Hepatocyte (in vitro differentiated cells): Measurements from ENCODE around the gene DACT2. TPM values are rescaled to one million over a fixed set of nuclear protein-coding genes. Genes with fewer than 3 reads are reported as not detected.
"Not testable (repeated sequence)": the region's sequence is repeated elsewhere in the genome, so short reads cannot be mapped to it uniquely, and the experiment has no call there.

Source experiments
- DNase-seq: peaks from one replicate; pipeline ENCODE4 v3.0.0-alpha.2; 2016; ENCODE audit warnings: low spot score
- H2AFZ ChIP-seq: fragments of 200-600 bp; sonication (generic); 2 replicates; pipeline ENCODE4 v1.6.0; 2016; ENCODE audit warnings: antibody characterized with exemption, mild to moderate bottlenecking
- H3K27ac ChIP-seq: fragments of 200-600 bp; sonication (generic); 2 replicates; pipeline ENCODE4 v1.5.1; 2016; ENCODE audit warnings: mild to moderate bottlenecking
- H3K27me3 ChIP-seq: fragments of 200-600 bp; sonication (generic); 2 replicates; pipeline ENCODE4 v1.6.1; 2016
- H3K36me3 ChIP-seq: fragments of 200-600 bp; sonication (generic); replicated peaks from 2 replicates; pipeline ENCODE4 v1.5.1; 2016; ENCODE audit warnings: low read depth; ENCODE audit not compliant: insufficient read depth
- H3K4me1 ChIP-seq: fragments of 200-600 bp; sonication (generic); 2 replicates; pipeline ENCODE4 v1.5.1; 2016; ENCODE audit warnings: mild to moderate bottlenecking, moderate library complexity; ENCODE audit not compliant: insufficient read depth
- H3K4me2 ChIP-seq: fragments of 200-600 bp; sonication (generic); 2 replicates; pipeline ENCODE4 v1.6.0; 2016
- H3K4me3 ChIP-seq: fragments of 200-600 bp; sonication (generic); 2 replicates; pipeline ENCODE4 v1.5.1; 2016; ENCODE audit warnings: mild to moderate bottlenecking
- H3K79me2 ChIP-seq: fragments of 200-600 bp; sonication (generic); 2 replicates; pipeline ENCODE4 v1.6.0; 2017; ENCODE audit warnings: mild to moderate bottlenecking
- H3K9me2 ChIP-seq: fragments of 200-600 bp; sonication (generic); replicated peaks from 2 replicates; pipeline ENCODE4 v1.6.0; 2017; ENCODE audit warnings: mild to moderate bottlenecking; ENCODE audit not compliant: insufficient read depth
- H3K9me3 ChIP-seq: fragments of 200-600 bp; sonication (generic); 2 replicates; pipeline ENCODE4 v1.5.1; 2016; ENCODE audit warnings: low read depth, mild to moderate bottlenecking
- H4K20me1 ChIP-seq: fragments of 200-600 bp; sonication (generic); 2 replicates; pipeline ENCODE4 v1.6.0; 2016; ENCODE audit warnings: mild to moderate bottlenecking; ENCODE audit not compliant: insufficient read depth, poor library complexity, severe bottlenecking
- CTCF ChIP-seq: fragments of 200-600 bp; sonication (generic); IDR thresholded peaks from 2 replicates; pipeline ENCODE4 v1.5.1; 2016; ENCODE audit warnings: antibody characterized with exemption, mild to moderate bottlenecking; ENCODE audit not compliant: poor library complexity
- EZH2 ChIP-seq: fragments of 200-600 bp; sonication (generic); IDR thresholded peaks from 2 replicates; pipeline ENCODE4 v1.6.1; 2016; ENCODE audit warnings: antibody characterized with exemption, mild to moderate bottlenecking, borderline replicate concordance
- EZH2phosphoT487 ChIP-seq: fragments of 200-600 bp; sonication (generic); IDR thresholded peaks from one replicate; pipeline ENCODE4 v1.6.1; 2018; ENCODE audit warnings: antibody characterized with exemption, mild to moderate bottlenecking, low read depth, moderate library complexity; ENCODE audit not compliant: unreplicated experiment, severe bottlenecking
- WGBS: methylation state at CpG from one replicate; pipeline ENCODE4 v1.1.6; 2016; ENCODE audit warnings: low lambda C conversion rate; ENCODE audit errors: missing lambda C conversion rate; 5-methylcytosine and 5-hydroxymethylcytosine counted together
- polyA plus RNA-seq: library from polyadenylated mRNA; unstranded; fragments of >200 nt; fragmentation: Nextera tagmentation; extraction: Ambion mirVana; gene quantifications from 2 replicates; pipeline ENCODE4 v1.2.1, GENCODE V29; 2016
- total RNA-seq: library from RNA; depleted of rRNA; stranded (reverse); fragments of >200 nt; gene quantifications from 2 replicates; pipeline ENCODE4 v1.2.3, GENCODE V29; 2014

The DACT2 gene
- total and polyA plus RNA-seq, 2 experiments from 2014 or later, result 8.2 to 8.8 TPM

DNA sequence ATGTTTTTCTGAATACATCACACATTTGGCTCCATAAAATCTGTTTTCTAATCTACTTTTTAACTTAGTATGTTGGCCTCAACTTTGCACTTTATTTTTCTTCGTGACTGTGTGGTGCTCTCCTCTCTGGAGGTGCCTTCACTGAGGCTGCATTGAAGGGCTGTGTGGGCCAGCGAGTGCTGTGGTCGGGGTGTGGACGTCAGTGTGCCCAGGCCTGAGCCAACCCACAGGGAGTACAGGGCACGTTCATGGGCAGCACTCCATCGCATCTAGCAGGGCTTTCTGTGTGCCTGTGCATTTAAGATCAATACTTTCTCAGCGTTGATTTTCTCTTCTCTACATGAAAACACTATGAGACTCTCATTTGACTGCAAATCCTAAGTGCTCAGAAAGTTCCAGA, 37.8 kb downstream of the DACT2 start:
- H3K9me3 ChIP-seq, result no peaks in the 10 kb centered on the region
- no peaks in the 10 kb centered on the region for H3K9me2 ChIP-seq
- 91% methylated on average over 7 of the region's 7 CpGs for WGBS
- no peaks in the 10 kb centered on the region for H3K4me1 ChIP-seq
- no peaks in the 10 kb centered on the region for H3K27me3 ChIP-seq
- H3K27ac ChIP-seq, result no peak overlapping the region
- H3K4me2 ChIP-seq, result no peak overlapping the region
- H3K36me3 ChIP-seq, result no peaks in the 10 kb centered on the region
- H4K20me1 ChIP-seq, result no peaks in the 10 kb centered on the region
- no peaks in the 10 kb centered on the region for H3K79me2 ChIP-seq
- no peak overlapping the region for H3K4me3 ChIP-seq
- no peak overlapping the region for H2AFZ ChIP-seq
- TF ChIP-seq EZH2phosphoT487, result no peak
- DNase-seq, result no peak

- not testable (repeated sequence) for H3K4me1 ChIP-seq, H3K36me3 ChIP-seq, H3K4me2 ChIP-seq, H3K9me3 ChIP-seq, DNase-seq, H2AFZ ChIP-seq, H3K9me2 ChIP-seq, H4K20me1 ChIP-seq, H3K79me2 ChIP-seq, H3K27me3 ChIP-seq, H3K27ac ChIP-seq, H3K4me3 ChIP-seq
- 99% methylated on average over 6 of the region's 13 CpGs for WGBS
Measured at GRCh38 chr6:168281314-168281713, 38.3 kb downstream of the DACT2 start.

GRCh38 chr6:168280899-168281245, 38.7 kb downstream of the DACT2 start:
- Histone ChIP-seq H3K9me2 (no peaks in the 10 kb centered on the region), H3K4me3 (no peak overlapping the region), H3K27me3 (no peaks in the 10 kb centered on the region), H3K4me1 (no peaks in the 10 kb centered on the region), H4K20me1 (no peaks in the 10 kb centered on the region), H3K27ac (no peak overlapping the region), H3K4me2 (no peak overlapping the region), H3K79me2 (no peaks in the 10 kb centered on the region), H3K9me3 (no peaks in the 10 kb centered on the region), H2AFZ (no peak overlapping the region), H3K36me3 (no peaks in the 10 kb centered on the region)
- no peak for DNase-seq
- 79% methylated on average over 13 of the region's 13 CpGs for WGBS
- TF ChIP-seq EZH2 (no peak), CTCF (no peak), EZH2phosphoT487 (no peak)

GRCh38 chr6:168280020-168280898, 39.3 kb downstream of the DACT2 start:
- Histone ChIP-seq H3K4me2 (no peak overlapping the region), H2AFZ (no peak overlapping the region), H3K27me3 (no peaks in the 10 kb centered on the region), H3K9me3 (no peaks in the 10 kb centered on the region), H3K79me2 (no peaks in the 10 kb centered on the region), H3K4me3 (no peak overlapping the region), H3K4me1 (no peaks in the 10 kb centered on the region), H3K27ac (no peak overlapping the region), H4K20me1 (no peaks in the 10 kb centered on the region), H3K9me2 (no peaks in the 10 kb centered on the region), H3K36me3 (no peaks in the 10 kb centered on the region)
- TF ChIP-seq EZH2, result no peak
- TF ChIP-seq CTCF, result no peak
- TF ChIP-seq EZH2phosphoT487, result no peak
- DNase-seq, result no peak
- 83% methylated on average over 21 of the region's 21 CpGs for WGBS
